ENCODE data around the gene L3MBTL2.

The L3MBTL2 gene

DNA sequence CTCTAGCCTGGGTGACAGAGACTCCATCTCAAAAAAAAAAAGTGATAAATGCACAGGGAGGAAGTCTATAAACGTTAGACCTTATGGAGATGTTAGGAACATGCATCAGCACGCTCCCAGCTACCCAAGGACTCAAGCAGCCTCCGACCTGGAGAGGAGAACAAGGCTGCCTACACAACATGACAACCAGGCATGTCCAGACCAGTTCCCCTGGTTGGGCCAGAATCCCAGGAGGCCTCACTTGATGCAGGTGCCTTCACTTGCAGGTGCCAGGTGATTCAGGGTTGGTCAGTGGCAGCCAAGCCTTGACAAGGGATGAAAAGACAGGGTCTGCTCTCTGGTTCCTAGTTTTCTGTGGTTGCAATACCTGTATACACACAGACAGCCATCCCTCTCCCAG, 75.0 kb downstream of the L3MBTL2 start:
- FAIRE-seq: no peak

GRCh38 chr22:41280854-41281253, 75.7 kb downstream of the L3MBTL2 start:
- no peak for FAIRE-seq
